Fibroblast of lung (primary cell): ENCODE results near the gene TNS3. TPM values are rescaled to one million over a fixed set of nuclear protein-coding genes. Genes with fewer than 3 reads are reported as not detected.
A peak's percentile ranks its signal among the peaks of the same experiment; 100 is the strongest.

ENCODE experiments used
- DNase-seq, 2 donors: peaks; one replicate each; pipeline versions ENCODE4 v3.0.0 to v3.0.0-alpha.2; 2010; ENCODE audit warnings: low read depth in 2 of 2
- H2AFZ ChIP-seq: 2 replicates; pipeline ENCODE4 v1.5.1; 2012; ENCODE audit warnings: low read length, control low read depth, inconsistent platforms
- H3K27ac ChIP-seq: 2 replicates; pipeline ENCODE4 v1.5.1; 2011; ENCODE audit warnings: low read length, control low read depth; ENCODE audit not compliant: insufficient read depth
- H3K27me3 ChIP-seq: 2 replicates; pipeline ENCODE4 v1.5.1; 2011; ENCODE audit warnings: mild to moderate bottlenecking, low read length; ENCODE audit not compliant: control insufficient read depth, insufficient read depth
- H3K36me3 ChIP-seq: 2 replicates; pipeline ENCODE4 v1.5.1; 2011; ENCODE audit warnings: low read length; ENCODE audit not compliant: control insufficient read depth, insufficient read depth
- H3K4me1 ChIP-seq: 2 replicates; pipeline ENCODE4 v1.5.1; 2011; ENCODE audit warnings: low read length; ENCODE audit not compliant: control insufficient read depth, insufficient read depth; ENCODE audit errors: extremely low read depth
- H3K4me2 ChIP-seq: 2 replicates; pipeline ENCODE4 v1.5.1; 2011; ENCODE audit warnings: low read length, control low read depth; ENCODE audit not compliant: insufficient read depth; ENCODE audit errors: extremely low read depth
- H3K4me3 ChIP-seq, 4 experiments: fragments of 200-600 bp in 1 of 4; sonication (generic) in 1 of 4; replicated peaks in 1 of 4; 2 replicates each; pipeline ENCODE4 v1.5.1; 2011 to 2016; ENCODE audit warnings: low read length in 4 of 4, low read depth in 3 of 4, mild to moderate bottlenecking in 3 of 4, control low read depth in 2 of 4, inconsistent platforms in 1 of 4, mixed read lengths in 1 of 4; ENCODE audit not compliant: insufficient read depth in 1 of 4; ENCODE audit errors: control extremely low read depth in 1 of 4
- H3K79me2 ChIP-seq: 2 replicates; pipeline ENCODE4 v1.5.1; 2012; ENCODE audit warnings: mild to moderate bottlenecking, low read length, inconsistent platforms; ENCODE audit not compliant: control insufficient read depth, insufficient read depth
- H3K9ac ChIP-seq: 2 replicates; pipeline ENCODE4 v1.5.1; 2011; ENCODE audit warnings: mild to moderate bottlenecking, low read length, control low read depth; ENCODE audit not compliant: insufficient read depth
- H3K9me3 ChIP-seq: 2 replicates; pipeline ENCODE4 v1.5.1; 2012; ENCODE audit warnings: low read depth, low read length; ENCODE audit not compliant: control insufficient read depth, insufficient read depth
- H4K20me1 ChIP-seq: 2 replicates; pipeline ENCODE4 v1.5.1; 2011; ENCODE audit warnings: low read length; ENCODE audit not compliant: control insufficient read depth, insufficient read depth; ENCODE audit errors: extremely low read depth
- EZH2 ChIP-seq: IDR thresholded peaks from 2 replicates; pipeline ENCODE4 v1.5.1; 2012; ENCODE audit warnings: low read length, control low read depth, mild to moderate bottlenecking; ENCODE audit errors: missing control alignments
- polyA plus RNA-seq, 2 donors: library from polyadenylated mRNA; depleted of rRNA in 1 of 2; stranded (reverse) in 1 of 2; unstranded in 1 of 2; fragments of >200 nt; gene quantifications; 2 replicates each; pipeline ENCODE4 v1.2.1, GENCODE V29; 2011 to 2012; ENCODE audit warnings: missing spikeins in 1 of 2
- total RNA-seq: library from RNA; depleted of rRNA; stranded (reverse); fragments of >200 nt; gene quantifications from 2 replicates; pipeline ENCODE4 v1.2.1, GENCODE V29; 2014
- TF ChIP-seq, protein P1 (sequence below), 2 donors: IDR thresholded peaks in 1 of 2; conservative IDR thresholded peaks in 1 of 2; 1 replicate in 1 of 2; 2 replicates in 1 of 2; pipeline ENCODE4 v1.5.1; 2011 to 2012; ENCODE audit warnings: low read length in 2 of 2, control low read depth in 1 of 2, inconsistent platforms in 1 of 2, low read depth in 1 of 2, mild to moderate bottlenecking in 1 of 2

Gene TNS3
- total and polyA plus RNA-seq, 2 donors (not counting 1 experiment from before 2014, with no cell fraction given): 74.4 to 88.8 TPM

DNA sequence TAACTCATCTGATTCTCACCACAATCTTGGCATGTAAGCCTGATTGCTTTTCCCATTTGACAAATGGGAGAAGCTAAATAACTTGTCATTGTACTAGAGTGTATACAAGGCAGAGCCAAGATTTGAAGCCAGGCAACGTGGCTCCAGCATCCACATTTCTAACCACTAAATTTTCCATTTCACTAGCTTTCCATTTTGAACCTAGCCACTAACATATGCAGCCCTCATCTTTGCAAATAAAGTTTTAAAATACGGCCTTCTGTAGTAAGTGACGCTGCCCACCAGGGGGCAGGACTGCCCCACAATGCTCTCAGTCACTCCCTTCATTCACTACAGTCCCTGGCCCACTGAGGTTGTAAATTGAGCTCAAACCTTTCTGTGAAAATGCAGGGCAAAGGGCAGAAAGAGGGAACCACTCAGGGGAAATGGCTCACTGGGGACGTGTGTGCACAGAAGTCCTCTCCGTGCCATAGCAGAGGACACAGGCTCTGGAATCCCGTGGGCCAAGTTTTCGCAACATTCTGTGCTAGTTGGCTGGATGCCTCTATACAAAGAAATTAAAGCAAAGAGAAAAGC, 315.7 kb downstream of the TNS3 start:
- peak; percentile 85 to 89 for DNase-seq

DNA sequence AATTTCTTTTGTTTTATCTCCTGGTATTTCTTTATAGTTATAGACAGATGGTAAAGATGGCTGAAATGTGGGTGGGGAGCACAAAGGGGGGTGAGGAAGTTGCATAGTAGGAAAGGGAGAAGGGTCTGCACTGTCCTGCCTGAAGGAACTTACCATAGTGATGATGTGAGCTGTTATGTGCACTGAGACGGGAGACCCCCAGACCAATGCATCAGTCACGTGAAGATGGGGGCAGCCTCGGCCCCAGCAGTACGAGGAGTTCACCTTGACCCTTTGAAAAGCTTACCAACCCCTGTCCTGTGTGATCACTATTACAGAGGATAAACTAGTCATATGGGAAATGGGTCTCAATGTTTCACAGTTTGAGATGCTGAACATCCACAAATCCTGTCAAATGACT, 316.3 kb downstream of the TNS3 start:
- no peaks in the 10 kb centered on the region for H3K9me3 ChIP-seq
- H3K27ac ChIP-seq: no peak overlapping the region
- no peak for TF ChIP-seq EZH2
- TF ChIP-seq, protein P1, sequence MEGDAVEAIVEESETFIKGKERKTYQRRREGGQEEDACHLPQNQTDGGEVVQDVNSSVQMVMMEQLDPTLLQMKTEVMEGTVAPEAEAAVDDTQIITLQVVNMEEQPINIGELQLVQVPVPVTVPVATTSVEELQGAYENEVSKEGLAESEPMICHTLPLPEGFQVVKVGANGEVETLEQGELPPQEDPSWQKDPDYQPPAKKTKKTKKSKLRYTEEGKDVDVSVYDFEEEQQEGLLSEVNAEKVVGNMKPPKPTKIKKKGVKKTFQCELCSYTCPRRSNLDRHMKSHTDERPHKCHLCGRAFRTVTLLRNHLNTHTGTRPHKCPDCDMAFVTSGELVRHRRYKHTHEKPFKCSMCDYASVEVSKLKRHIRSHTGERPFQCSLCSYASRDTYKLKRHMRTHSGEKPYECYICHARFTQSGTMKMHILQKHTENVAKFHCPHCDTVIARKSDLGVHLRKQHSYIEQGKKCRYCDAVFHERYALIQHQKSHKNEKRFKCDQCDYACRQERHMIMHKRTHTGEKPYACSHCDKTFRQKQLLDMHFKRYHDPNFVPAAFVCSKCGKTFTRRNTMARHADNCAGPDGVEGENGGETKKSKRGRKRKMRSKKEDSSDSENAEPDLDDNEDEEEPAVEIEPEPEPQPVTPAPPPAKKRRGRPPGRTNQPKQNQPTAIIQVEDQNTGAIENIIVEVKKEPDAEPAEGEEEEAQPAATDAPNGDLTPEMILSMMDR (conservative IDR thresholded peaks at IDR 0.05 in 1 of 2, IDR thresholded peaks at IDR 0.05 in 1 of 2; ENCODE audit: low read depth in 1 of 2, low read length in 2 of 2): no peak

More for the DNA sequence above, 315.7 kb downstream of the TNS3 start:
- Histone ChIP-seq H2AFZ (no peak overlapping the region), H3K27ac (no peak overlapping the region), H3K27me3 (no peaks in the 10 kb centered on the region), H3K79me2 (no peaks in the 10 kb centered on the region), H3K4me3 (no peak overlapping the region), H3K4me1 (peaks cover 7% of the 10 kb centered on the region), H3K9ac (no peak overlapping the region), H3K4me2 (peak overlapping the region; percentile 26), H3K9me3 (no peaks in the 10 kb centered on the region), H4K20me1 (no peaks in the 10 kb centered on the region), H3K36me3 (no peaks in the 10 kb centered on the region)
- TF ChIP-seq EZH2: no peak
- TF ChIP-seq, protein P1 (conservative IDR thresholded peaks at IDR 0.05 in 1 of 2, IDR thresholded peaks at IDR 0.05 in 1 of 2; ENCODE audit: low read depth in 1 of 2, low read length in 2 of 2): peak; percentile 92 to 97

DNA sequence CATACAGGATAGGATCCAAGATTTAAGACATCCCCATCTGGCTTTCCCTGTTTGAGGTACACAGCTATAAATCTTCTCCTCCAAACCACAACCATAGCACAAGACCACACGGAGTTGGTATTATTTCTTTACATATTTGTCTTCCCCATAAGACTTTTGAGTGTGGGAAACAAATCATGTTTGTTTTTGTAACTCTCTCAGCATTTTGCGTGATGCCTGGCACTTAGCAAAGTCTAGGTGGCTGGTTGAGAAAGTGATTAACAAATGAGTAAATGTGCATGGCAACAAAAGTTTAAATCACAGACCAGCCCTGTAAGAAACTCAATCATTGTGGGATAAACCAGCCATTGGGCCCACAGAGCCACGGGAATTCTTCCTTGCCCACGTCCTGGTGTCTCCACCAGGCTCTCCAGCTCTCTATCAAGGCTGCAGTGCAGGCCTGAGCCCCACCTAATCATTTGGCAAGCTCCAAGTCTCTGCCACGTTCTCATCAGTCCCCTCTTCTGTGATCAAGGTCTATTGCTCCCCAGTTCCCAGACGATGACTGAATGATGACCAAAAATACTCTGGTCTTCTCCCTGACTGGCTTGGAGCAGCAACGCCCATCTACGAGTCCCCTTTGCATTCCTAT, 317.8 kb downstream of the TNS3 start:
- Histone ChIP-seq H4K20me1 (no peaks in the 10 kb centered on the region), H3K79me2 (no peaks in the 10 kb centered on the region), H3K9ac (no peak overlapping the region), H3K27ac (no peak overlapping the region), H3K9me3 (no peaks in the 10 kb centered on the region), H3K27me3 (no peaks in the 10 kb centered on the region), H2AFZ (no peak overlapping the region), H3K4me3 (no peak overlapping the region), H3K4me1 (peaks cover 7% of the 10 kb centered on the region), H3K36me3 (no peaks in the 10 kb centered on the region), H3K4me2 (no peak overlapping the region)
- DNase-seq: no peak
- TF ChIP-seq, protein P1 (conservative IDR thresholded peaks at IDR 0.05 in 1 of 2, IDR thresholded peaks at IDR 0.05 in 1 of 2; ENCODE audit: low read depth in 1 of 2, low read length in 2 of 2): no peak
- TF ChIP-seq EZH2: no peak

More for the DNA sequence above, 316.3 kb downstream of the TNS3 start:
- Histone ChIP-seq H3K36me3 (no peaks in the 10 kb centered on the region), H4K20me1 (no peaks in the 10 kb centered on the region), H2AFZ (no peak overlapping the region), H3K9ac (no peak overlapping the region), H3K4me1 (peaks cover 7% of the 10 kb centered on the region), H3K4me3 (no peak overlapping the region), H3K4me2 (no peak overlapping the region), H3K27me3 (no peaks in the 10 kb centered on the region), H3K79me2 (no peaks in the 10 kb centered on the region)
- no peak for DNase-seq
